Erythroblast (primary cell): ENCODE measurements around the gene MOB3B.

Experiments used
- GATA1 ChIP-seq: IDR thresholded peaks from 2 replicates; pipeline ENCODE4 v1.6.1; 2011; ENCODE audit warnings: low read depth, mild to moderate bottlenecking, control low read depth, low read length, moderate library complexity
- POLR2A ChIP-seq: IDR thresholded peaks from 2 replicates; pipeline ENCODE4 v1.6.1; 2011; ENCODE audit warnings: mild to moderate bottlenecking, low read length

- TF ChIP-seq POLR2A = no peak
- no peak for TF ChIP-seq GATA1
Measured at GRCh38 chr9:27276193-27277030, 253.2 kb downstream of the MOB3B start.
